ENCODE measurements around the gene TCP11. TPM values are rescaled to one million over a fixed set of nuclear protein-coding genes. Genes with fewer than 3 reads are reported as not detected.

TCP11 gene
- total and polyA plus RNA-seq, 10 donors = not detected

GRCh38 chr6:35147486-35147885, 6.3 kb upstream of the TCP11 start:
- no peak for DNase-seq
- Histone ChIP-seq H3K9me3 (no peaks in the 10 kb centered on the region), H3K36me3 (no peaks in the 10 kb centered on the region), H3K4me1 (peaks cover 0 to 5% (median 0%) of the 10 kb centered on the region in 6 donors), H3K27me3 (replicated peaks in 1 of 7) (peaks cover 0 to 5% (median 0%) of the 10 kb centered on the region in 7 donors), H3K4me3 (no peak overlapping the region), H3K27ac (no peak overlapping the region)
- intact Hi-C loops (cut with DNase I; ENCODE audit: low total_unique reads) = loop anchor here (5.0 kb wide), 1 partner anchor 60 kb away; no protein-coding TSS in a partner anchor
- WGBS, 5 donors = 77 to 83% (median 81%) methylated on average over 3 of the region's 3 CpGs
- no peak for TF ChIP-seq POLR2AphosphoS5 (IDR thresholded peaks at IDR 0.05)
- no peak for TF ChIP-seq POLR2A (IDR thresholded peaks at IDR 0.05)
- no peak for TF ChIP-seq CTCF (IDR thresholded peaks at IDR 0.05 in 8 of 11, conservative IDR thresholded peaks at IDR 0.05 in 3 of 11)

- peaks cover 0 to 5% (median 0%) of the 10 kb centered on the region in 6 donors for H3K4me1 ChIP-seq
- peaks cover 0 to 5% (median 0%) of the 10 kb centered on the region in 7 donors for H3K27me3 ChIP-seq (replicated peaks in 1 of 7)
- no peak for TF ChIP-seq CTCF (IDR thresholded peaks at IDR 0.05 in 8 of 11, conservative IDR thresholded peaks at IDR 0.05 in 3 of 11)
- TF ChIP-seq POLR2AphosphoS5 (IDR thresholded peaks at IDR 0.05) = no peak
- no peak for TF ChIP-seq POLR2A (IDR thresholded peaks at IDR 0.05)
- H3K4me3 ChIP-seq = no peak overlapping the region
- no peaks in the 10 kb centered on the region for H3K36me3 ChIP-seq
- H3K27ac ChIP-seq = no peak overlapping the region
- 93 to 98% (median 95%) methylated on average over 3 of the region's 3 CpGs for WGBS, 5 donors
- intact Hi-C loops (cut with DNase I; ENCODE audit: low total_unique reads) = loop anchor here (5.0 kb wide), 1 partner anchor 60 kb away; no protein-coding TSS in a partner anchor
- H3K9me3 ChIP-seq = no peaks in the 10 kb centered on the region
- no peak for DNase-seq
Observed at GRCh38 chr6:35147026-35147425, 5.9 kb upstream of the TCP11 start.

- TF ChIP-seq POLR2AphosphoS5 (IDR thresholded peaks at IDR 0.05) (no peak), CTCF (IDR thresholded peaks at IDR 0.05 in 8 of 11, conservative IDR thresholded peaks at IDR 0.05 in 3 of 11) (peak in 6 of 11 experiments; percentile 8 to 51 (median 46))
- no peaks in the 10 kb centered on the region for H3K9me3 ChIP-seq
- H3K27me3 ChIP-seq (replicated peaks in 1 of 7) = peaks cover 0 to 11% (median 2%) of the 10 kb centered on the region in 7 donors
- 60 to 78% (median 65%) methylated on average over 6 of the region's 6 CpGs for WGBS, 5 donors
- intact Hi-C loops (cut with DNase I; ENCODE audit: low total_unique reads) = loop anchor here (5.0 kb wide), 1 partner anchor 61 kb away; no protein-coding TSS in a partner anchor
- no peak overlapping the region for H3K27ac ChIP-seq
- peaks cover 0 to 6% (median under 1%) of the 10 kb centered on the region in 6 donors for H3K4me1 ChIP-seq
- H3K36me3 ChIP-seq = no peaks in the 10 kb centered on the region
- H3K4me3 ChIP-seq = no peak overlapping the region
- DNase-seq = no peak
Observed at GRCh38 chr6:35146453-35146852, 5.3 kb upstream of the TCP11 start.

GRCh38 chr6:35145757-35146156, 4.6 kb upstream of the TCP11 start:
- Histone ChIP-seq H3K36me3 (no peaks in the 10 kb centered on the region), H3K27me3 (replicated peaks in 1 of 7) (peaks cover 0 to 18% (median 8%) of the 10 kb centered on the region in 7 donors), H3K4me3 (no peak overlapping the region), H3K27ac (no peak overlapping the region), H3K9me3 (no peaks in the 10 kb centered on the region), H3K4me1 (peaks cover 0 to 13% (median 7%) of the 10 kb centered on the region in 6 donors)
- no peak for TF ChIP-seq CTCF (IDR thresholded peaks at IDR 0.05 in 8 of 11, conservative IDR thresholded peaks at IDR 0.05 in 3 of 11)
- no peak for TF ChIP-seq POLR2AphosphoS5 (IDR thresholded peaks at IDR 0.05)
- no peak for TF ChIP-seq POLR2A (IDR thresholded peaks at IDR 0.05)
- WGBS, 5 donors = 90 to 98% (median 91%) methylated on average over 3 of the region's 3 CpGs
- no peak for DNase-seq
- intact Hi-C loops (cut with DNase I; ENCODE audit: low total_unique reads) = loop anchor here (5.0 kb wide), 1 partner anchor 62 kb away; no protein-coding TSS in a partner anchor
